AG09309 (cell line): ENCODE data around the gene NANOG.
"Not testable (repeated sequence)": the region's sequence is repeated elsewhere in the genome, so short reads cannot be mapped to it uniquely, and the experiment has no call there.

Experiments
- DNase-seq: peaks from one replicate; pipeline ENCODE4 v3.0.0-alpha.2; 2010; ENCODE audit warnings: low read depth
- H3K4me3 ChIP-seq: 2 replicates; pipeline ENCODE4 v1.5.1; 2011; ENCODE audit warnings: mild to moderate bottlenecking, low read depth, low read length, moderate library complexity; ENCODE audit not compliant: control insufficient read depth
- TF ChIP-seq, protein P1 (sequence below): IDR thresholded peaks from 2 replicates; pipeline ENCODE4 v1.5.1; 2011; ENCODE audit warnings: mild to moderate bottlenecking, low read depth, low read length, inconsistent platforms; ENCODE audit not compliant: insufficient read depth, control insufficient read depth; ENCODE audit errors: missing control alignments

NANOG gene

GRCh38 chr12:7756993-7757392, 32.2 kb upstream of the NANOG start:
- no peak for DNase-seq
- H3K4me3 ChIP-seq, result no peak overlapping the region
- TF ChIP-seq, protein P1, sequence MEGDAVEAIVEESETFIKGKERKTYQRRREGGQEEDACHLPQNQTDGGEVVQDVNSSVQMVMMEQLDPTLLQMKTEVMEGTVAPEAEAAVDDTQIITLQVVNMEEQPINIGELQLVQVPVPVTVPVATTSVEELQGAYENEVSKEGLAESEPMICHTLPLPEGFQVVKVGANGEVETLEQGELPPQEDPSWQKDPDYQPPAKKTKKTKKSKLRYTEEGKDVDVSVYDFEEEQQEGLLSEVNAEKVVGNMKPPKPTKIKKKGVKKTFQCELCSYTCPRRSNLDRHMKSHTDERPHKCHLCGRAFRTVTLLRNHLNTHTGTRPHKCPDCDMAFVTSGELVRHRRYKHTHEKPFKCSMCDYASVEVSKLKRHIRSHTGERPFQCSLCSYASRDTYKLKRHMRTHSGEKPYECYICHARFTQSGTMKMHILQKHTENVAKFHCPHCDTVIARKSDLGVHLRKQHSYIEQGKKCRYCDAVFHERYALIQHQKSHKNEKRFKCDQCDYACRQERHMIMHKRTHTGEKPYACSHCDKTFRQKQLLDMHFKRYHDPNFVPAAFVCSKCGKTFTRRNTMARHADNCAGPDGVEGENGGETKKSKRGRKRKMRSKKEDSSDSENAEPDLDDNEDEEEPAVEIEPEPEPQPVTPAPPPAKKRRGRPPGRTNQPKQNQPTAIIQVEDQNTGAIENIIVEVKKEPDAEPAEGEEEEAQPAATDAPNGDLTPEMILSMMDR, result no peak

- H3K4me3 ChIP-seq, result no peak overlapping the region
- TF ChIP-seq, protein P1, result no peak
- DNase-seq, result no peak
Measured at GRCh38 chr12:7758766-7759140, 30.4 kb upstream of the NANOG start.

GRCh38 chr12:7769999-7770398, 19.2 kb upstream of the NANOG start:
- TF ChIP-seq, protein P1, result no peak
- H3K4me3 ChIP-seq, result no peak overlapping the region
- DNase-seq, result no peak

GRCh38 chr12:7781274-7781673, 7.9 kb upstream of the NANOG start:
- DNase-seq, result no peak
- TF ChIP-seq, protein P1, result no peak
- H3K4me3 ChIP-seq, result no peak overlapping the region

DNA sequence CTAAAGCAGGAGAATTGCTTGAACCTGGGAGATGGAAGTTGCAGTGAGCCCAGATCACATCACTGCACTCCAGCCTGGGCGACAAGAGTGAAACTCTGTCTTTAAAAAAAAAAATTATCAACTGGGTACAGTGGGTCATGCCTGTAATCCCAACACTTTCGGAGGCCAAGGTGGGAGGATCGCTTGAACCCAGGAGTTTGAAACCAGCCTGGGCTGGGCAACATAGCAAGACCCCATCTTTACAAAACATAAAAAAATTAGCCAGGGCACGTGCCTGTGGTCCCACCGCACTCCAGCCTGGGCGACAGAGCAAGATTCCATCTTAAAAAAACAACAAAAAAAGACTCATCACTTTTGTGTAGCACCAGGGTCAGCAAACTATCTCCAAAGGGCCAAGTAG, 7.1 kb upstream of the NANOG start:
- H3K4me3 ChIP-seq, result no peak overlapping the region
- TF ChIP-seq, protein P1, result no peak
- no peak for DNase-seq

DNA sequence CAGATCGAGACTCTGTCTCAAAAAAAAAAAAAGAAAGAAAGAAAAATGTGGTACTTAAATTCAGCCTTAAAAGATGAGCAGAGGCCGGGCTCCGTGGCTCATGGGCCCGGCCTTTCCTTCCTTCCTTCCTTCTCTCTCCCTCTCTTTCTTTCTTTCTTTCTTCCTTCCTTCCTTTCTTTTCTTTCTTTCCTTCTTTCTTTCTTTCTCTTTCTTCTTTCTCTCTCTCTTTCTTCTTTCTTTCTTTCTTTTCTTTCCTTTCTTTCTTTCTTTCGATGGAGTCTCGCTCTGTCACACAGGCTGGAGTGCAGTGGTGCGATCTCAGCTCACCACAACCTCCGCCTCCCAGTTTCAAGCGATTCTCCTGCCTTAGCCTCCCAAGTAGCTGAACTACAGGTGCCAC, 5.8 kb upstream of the NANOG start:
- not testable (repeated sequence) for DNase-seq, H3K4me3 ChIP-seq

GRCh38 chr12:7784701-7785100, 4.5 kb upstream of the NANOG start:
- no peak overlapping the region for H3K4me3 ChIP-seq
- no peak for DNase-seq
- TF ChIP-seq, protein P1, result no peak
